ENCODE data around the gene GMPPA.

Gene GMPPA

DNA sequence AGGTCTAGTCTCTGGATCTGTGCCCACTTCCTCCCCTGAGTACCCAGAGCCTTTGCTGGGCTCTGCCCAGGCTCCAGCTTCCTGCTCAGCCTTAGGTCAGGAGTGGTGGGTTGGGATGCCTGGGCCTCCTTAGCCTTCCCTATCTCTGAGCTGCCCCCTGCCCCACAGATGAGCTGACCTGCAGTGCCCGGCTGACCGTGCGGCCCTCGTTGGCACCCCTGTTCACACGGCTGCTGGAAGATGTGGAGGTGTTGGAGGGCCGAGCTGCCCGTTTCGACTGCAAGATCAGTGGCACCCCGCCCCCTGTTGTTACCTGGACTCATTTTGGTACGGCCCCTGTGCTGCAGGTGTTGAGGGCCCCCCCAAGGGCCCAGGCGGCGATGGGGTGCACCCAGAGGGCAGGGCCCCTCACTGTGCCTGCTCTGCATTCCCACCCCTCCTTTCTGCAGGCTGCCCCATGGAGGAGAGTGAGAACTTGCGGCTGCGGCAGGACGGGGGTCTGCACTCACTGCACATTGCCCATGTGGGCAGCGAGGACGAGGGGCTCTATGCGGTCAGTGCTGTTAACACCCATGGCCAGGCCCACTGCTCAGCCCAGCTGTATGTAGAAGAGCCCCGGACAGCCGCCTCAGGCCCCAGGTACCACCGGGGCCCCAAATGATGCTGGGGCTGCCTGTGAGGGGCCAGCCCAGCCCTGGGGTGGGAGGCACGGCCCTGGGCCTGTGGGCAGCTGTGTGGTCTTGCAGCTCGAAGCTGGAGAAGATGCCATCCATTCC is 30.1 kb upstream of the GMPPA start:
- DNase-seq (ENCODE audit: low spot score), result no peak

GRCh38 chr2:219469186-219469724 is 29.4 kb upstream of the GMPPA start:
- no peak for DNase-seq (ENCODE audit: low spot score)

DNA sequence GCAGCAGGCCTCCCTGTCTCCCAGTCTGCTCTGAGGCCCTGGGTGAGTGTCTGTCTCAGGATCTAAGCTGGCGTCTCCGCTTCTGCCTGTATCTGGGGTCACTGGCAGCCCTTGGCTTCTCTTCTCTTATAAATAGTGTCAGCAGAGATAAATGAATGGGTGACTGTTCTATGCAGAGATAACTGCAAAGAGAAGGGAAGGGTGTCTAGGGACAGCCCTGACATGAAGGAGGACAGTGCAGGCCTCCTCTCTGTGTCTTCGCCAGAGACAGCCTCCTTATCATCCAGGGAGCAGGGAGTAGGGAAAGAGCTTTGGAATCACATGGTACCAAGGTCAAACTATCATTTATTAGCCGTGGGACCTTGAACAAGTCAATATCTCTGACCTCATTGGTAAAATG is 28.3 kb upstream of the GMPPA start:
- DNase-seq (ENCODE audit: low spot score), result no peak

GRCh38 chr2:219471476-219472371 is 27.0 kb upstream of the GMPPA start:
- no peak for DNase-seq (ENCODE audit: low spot score)

DNA sequence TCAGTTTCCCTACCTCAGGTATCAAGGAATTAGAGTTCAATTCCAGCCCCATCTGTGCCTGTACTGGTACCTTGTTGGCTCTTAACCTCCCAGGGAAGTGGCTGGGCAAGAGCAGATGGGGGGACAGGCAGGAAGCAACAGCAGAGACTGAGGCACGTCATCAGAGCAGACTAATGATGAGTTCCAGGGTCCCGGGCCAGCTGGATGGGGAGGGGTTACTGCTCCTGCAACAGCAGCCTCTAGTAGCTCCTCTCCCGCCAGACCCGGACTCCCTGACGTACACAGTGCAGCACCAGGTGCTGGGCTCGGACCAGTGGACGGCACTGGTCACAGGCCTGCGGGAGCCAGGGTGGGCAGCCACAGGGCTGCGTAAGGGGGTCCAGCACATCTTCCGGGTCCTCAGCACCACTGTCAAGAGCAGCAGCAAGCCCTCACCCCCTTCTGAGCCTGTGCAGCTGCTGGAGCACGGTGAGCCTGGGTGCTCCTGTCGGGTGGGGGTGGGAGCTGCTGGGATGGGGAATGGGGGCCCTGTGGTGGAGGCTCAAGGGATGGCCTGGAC is 26.0 kb upstream of the GMPPA start:
- no peak for DNase-seq (ENCODE audit: low spot score)

DNA sequence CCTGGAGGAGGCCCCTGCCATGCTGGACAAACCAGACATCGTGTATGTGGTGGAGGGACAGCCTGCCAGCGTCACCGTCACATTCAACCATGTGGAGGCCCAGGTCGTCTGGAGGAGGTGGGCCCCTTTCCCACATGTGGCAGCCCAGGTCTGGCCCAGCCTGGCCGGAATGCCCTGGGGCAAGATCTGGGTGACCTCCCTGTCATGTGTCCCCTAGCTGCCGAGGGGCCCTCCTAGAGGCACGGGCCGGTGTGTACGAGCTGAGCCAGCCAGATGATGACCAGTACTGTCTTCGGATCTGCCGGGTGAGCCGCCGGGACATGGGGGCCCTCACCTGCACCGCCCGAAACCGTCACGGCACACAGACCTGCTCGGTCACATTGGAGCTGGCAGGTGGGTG is 25.2 kb upstream of the GMPPA start:
- DNase-seq (ENCODE audit: low spot score), result no peak

- DNase-seq (ENCODE audit: low spot score), result no peak
These were observed 24.2 kb upstream of the GMPPA start for GRCh38 chr2:219474285-219475060.

DNA sequence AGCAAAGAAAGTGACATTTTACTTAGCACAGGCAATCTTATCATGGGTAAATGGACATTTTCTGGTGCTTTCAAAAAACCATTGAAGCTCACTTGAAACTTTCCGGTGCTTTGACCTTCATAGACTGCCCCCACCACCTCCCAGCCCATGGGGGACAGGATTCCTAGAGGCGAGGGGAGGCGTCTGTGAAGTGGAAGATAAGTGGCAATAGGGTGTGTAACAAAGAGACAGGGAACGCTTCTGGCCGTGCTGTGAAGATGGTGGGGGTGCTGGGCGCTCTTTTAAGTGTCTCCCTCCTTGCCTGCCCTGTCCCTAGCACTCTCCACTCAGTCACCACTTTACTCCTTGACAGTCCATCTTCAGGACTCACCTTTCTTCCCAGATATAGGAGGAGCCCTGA is 23.4 kb upstream of the GMPPA start:
- no peak for DNase-seq (ENCODE audit: low spot score)

GRCh38 chr2:219475697-219476651 is 22.7 kb upstream of the GMPPA start:
- DNase-seq (ENCODE audit: low spot score), result peak; percentile 61

DNA sequence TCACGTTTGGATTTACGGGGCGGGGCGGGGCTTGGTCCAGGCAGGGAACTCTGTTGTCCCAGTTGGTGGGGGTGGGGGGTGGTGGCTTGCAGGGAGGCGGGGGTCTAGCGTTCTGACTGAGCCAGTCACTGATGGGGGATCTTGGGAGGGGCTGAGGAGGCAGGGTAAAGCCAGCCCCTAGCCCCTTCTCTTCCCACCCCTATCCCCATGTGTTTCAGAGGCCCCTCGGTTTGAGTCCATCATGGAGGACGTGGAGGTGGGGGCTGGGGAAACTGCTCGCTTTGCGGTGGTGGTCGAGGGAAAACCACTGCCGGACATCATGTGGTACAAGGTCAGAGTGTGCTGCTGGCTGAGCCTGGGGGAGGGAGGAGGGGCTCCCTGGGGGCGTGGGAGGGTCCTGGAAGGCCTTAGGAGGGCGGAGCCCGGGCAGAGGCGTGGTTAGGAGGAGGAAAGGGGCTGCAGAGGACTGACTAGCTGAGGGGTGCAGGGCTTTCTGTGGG is 22.0 kb upstream of the GMPPA start:
- no peak for DNase-seq (ENCODE audit: low spot score)

GRCh38 chr2:219477179-219477578 is 21.5 kb upstream of the GMPPA start:
- no peak for DNase-seq (ENCODE audit: low spot score)

DNA sequence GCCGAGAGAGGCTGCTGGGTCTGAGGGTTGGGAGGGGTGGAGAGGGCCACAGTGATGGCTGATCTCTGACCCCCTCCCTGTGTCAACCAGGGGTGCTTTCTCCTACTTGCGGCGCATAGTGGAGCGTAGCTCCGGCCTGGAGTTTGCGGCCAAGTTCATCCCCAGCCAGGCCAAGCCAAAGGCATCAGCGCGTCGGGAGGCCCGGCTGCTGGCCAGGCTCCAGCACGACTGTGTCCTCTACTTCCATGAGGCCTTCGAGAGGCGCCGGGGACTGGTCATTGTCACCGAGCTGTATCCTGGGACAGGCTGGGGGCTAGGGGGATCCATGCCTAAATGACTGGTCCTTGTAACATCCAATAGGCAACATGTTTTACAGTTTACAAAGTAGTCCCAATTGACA is 20.9 kb upstream of the GMPPA start:
- no peak for DNase-seq (ENCODE audit: low spot score)

DNA sequence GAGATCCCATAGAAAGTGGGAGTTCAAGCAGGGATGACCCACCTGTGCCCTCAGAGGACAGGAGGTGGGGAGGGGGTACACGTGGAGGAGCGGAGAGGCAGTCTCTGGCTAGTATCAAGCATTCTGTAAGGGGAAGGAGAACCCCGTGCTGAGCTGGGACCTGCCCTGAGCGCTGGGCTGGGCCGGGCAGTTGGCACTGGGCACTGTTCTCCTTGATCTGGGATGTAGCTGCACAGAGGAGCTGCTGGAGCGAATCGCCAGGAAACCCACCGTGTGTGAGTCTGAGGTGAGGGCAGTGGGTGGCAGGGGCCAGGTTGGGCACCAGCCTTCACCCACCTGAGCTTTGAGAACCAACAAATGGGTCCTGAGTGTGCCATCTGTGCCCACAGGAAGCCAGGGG is 19.8 kb upstream of the GMPPA start:
- DNase-seq (ENCODE audit: low spot score), result no peak

GRCh38 chr2:219480004-219480403 is 18.7 kb upstream of the GMPPA start:
- DNase-seq (ENCODE audit: low spot score), result no peak

DNA sequence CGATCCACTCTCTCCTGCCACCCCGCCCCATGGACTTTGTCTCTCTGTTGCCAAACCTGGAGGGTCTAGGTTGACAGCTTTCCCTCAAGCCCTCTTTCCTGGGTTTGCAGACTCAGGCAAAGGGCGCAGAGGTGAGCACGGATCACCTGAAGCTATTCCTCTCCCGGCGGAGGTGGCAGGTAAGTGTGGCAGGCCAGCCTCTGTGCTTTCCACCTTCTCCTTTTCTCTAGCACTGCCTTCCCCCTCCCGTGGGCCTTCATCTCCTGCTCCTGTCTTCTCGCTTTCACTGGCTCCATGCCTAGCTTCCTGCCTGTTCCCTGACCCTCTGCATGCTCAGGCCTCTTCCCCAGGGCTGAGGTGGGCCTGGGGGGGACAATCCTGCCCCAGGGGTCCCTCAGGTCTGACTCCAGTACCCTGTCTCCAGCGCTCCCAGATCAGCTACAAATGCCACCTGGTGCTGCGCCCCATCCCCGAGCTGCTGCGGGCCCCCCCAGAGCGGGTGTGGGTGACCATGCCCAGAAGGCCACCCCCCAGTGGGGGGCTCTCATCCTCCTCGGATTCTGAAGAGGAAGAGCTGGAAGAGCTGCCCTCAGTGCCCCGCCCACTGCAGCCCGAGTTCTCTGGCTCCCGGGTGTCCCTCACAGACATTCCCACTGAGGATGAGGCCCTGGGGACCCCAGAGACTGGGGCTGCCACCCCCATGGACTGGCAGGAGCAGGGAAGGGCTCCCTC is 15.9 kb upstream of the GMPPA start:
- no peak for DNase-seq (ENCODE audit: low spot score)

- DNase-seq (ENCODE audit: low spot score), result no peak
These were observed 15.0 kb upstream of the GMPPA start for GRCh38 chr2:219483451-219484342.

GRCh38 chr2:219484343-219485200 is 14.1 kb upstream of the GMPPA start:
- no peak for DNase-seq (ENCODE audit: low spot score)

DNA sequence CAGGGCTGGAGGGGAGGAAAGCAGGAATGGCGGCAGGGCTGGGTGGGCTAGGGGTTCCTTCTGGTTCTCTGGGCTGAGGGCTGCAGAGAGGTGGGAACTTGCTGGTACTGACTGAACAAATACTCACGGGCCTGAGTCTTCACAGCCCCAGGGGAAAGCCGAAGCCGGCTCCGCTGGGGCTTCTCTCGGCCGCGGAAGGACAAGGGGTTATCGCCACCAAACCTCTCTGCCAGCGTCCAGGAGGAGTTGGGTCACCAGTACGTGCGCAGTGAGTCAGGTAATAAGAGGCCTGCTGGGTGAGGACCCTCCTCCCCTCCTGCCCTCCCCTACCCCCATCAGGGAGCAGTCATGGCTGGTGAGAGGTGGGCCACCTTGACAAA is 13.5 kb upstream of the GMPPA start:
- no peak for DNase-seq (ENCODE audit: low spot score)
